ENCODE data around the gene GJC1. TPM values are rescaled to one million over a fixed set of nuclear protein-coding genes. Genes with fewer than 3 reads are reported as not detected.

Gene GJC1
- 27.7 and 40.1 TPM in 2 replicates for total RNA-seq

DNA sequence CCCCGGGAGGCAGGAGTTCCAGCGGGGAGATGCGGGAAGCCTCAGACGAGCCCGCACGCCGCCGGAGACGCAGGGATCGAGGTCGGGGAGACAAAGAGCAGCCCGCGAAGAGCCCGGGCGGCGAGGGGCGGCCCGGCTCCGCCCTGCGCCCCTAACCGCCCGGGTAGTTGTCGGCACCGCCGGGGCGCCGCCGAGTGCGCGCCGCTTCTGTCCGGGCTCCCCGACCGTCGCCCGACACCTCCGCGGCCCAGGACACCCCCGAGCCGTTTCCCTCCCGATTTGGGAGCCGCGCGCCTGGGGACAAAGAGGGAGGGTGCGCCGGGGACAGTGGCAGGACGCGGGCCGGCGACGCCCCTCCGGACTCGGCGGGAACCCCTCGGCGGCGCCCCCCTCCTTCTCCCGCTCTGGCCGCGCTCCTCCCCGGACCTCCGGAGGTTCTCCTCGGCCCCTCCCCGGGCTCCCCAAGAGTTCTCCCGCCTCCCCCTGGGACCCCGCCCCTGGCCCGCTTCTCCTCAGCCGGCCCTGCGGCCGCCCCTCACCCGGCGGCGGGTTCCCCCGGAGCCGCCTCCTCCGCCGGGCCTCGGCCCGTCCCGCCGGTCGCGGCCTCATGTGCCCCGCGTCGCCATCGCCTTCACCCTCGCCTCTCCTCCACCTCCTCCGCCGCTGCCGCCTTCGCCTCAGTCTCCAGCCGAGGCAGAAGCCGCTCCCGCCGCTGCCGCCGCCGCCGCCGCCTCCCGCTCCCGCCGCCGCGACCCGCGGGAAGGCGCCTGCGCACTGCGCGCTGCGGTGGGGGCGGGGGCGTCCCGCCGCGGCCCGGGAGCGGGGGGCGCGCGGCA, at the start of gene GJC1:
Gene GJC1 (minus strand): TSS at position 765 of the 836 bp plus-strand sequence. CDS start 24,470 bp downstream, outside the sequence.

DNA sequence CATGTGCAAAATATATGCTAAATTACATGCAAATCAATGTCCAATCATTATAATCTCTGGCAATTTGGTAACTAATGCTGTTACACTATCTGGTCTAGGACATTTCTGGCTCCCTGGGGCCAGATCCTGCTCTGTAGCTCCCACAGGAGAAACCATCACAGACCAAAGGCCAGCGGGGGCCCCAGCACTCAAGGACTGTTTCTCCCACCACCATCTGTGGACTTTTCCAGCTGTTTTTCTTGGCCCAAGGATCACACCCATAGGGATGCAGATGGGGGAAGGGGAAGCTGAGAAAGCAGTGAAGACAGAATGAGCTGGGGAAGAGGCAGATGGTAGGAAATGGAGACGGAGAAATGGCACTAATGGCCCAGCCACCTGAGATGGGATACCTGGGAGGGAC, 17.5 kb upstream of the GJC1 start, which contains the start of gene HIGD1B:
Gene HIGD1B (plus strand): TSS at position 298 of the 400 bp plus-strand sequence. CDS start 270 bp downstream, outside the sequence.

DNA sequence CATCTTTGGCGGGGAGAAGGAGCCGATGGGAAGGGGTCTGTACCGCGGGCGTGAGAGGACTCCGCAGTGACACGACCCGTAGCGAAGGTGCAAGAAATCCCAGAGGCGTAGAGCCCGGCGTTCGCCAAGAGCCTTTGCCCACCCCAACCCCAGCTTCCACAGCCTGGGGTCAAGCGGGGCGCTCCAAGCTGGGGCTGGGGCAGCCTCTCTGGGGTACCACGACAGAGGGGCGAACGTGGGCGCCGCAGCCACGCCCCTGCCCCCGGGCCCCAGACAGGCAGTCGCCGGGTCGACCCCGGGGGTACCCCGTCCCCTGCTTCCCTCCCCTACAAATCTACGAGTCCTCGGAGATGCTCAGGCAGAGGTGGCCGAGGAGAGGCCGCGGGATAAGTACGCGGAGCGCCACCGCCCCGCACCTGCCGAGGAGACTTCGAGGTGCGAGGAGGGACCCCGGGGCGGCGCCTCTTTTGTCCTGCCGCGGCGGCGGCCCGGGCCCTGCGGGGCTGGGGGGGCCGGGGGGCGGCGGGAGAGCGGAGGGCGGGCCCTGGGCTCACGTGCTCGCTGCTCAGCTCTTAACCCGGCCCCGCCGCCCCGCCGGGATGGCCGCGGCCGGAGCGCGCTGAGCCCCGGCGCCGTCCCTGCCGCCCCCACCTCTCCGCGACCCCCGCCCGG, 71.5 kb downstream of the GJC1 start, which contains the start of gene ADAM11:
Gene ADAM11 (plus strand): TSS at position 575 of the 672 bp plus-strand sequence. CDS start 212 bp downstream, outside the sequence.

Other genes starting within 250 kb of the GJC1 start
- gene MEIOC, start 173.8 kb downstream of the GJC1 start, total RNA-seq, result 0.07 TPM in 1 of 2 replicates, not detected in the other
- 24.0 and 26.8 TPM in 2 replicates for gene CCDC43, start 140.5 kb downstream of the GJC1 start, total RNA-seq
- 2.3 and 2.7 TPM in 2 replicates for gene DBF4B, start 121.6 kb downstream of the GJC1 start, total RNA-seq
- gene ADAM11, start 71.3 kb downstream of the GJC1 start, total RNA-seq, result 0.26 and 0.79 TPM in 2 replicates
- gene HIGD1B, start 17.6 kb upstream of the GJC1 start, total RNA-seq, result not detected in 2 replicates
- 96.8 and 104 TPM in 2 replicates for gene EFTUD2, start 69.2 kb upstream of the GJC1 start, total RNA-seq
- gene GFAP, start 85.2 kb upstream of the GJC1 start, total RNA-seq, result 0.59 and 0.92 TPM in 2 replicates
- 1.1 and 1.9 TPM in 2 replicates for gene KIF18B, start 117.5 kb upstream of the GJC1 start, total RNA-seq
- 0.33 and 0.46 TPM in 2 replicates for gene C1QL1, start 138.0 kb upstream of the GJC1 start, total RNA-seq
- gene DCAKD, start 221.3 kb upstream of the GJC1 start, total RNA-seq, result 41.4 and 42.2 TPM in 2 replicates
- 68.2 and 69.5 TPM in 2 replicates for gene NMT1, start 231.0 kb upstream of the GJC1 start, total RNA-seq